ENCODE data around the gene GSAP. TPM values are rescaled to one million over a fixed set of nuclear protein-coding genes. Genes with fewer than 3 reads are reported as not detected.
A peak's percentile ranks its signal among the peaks of the same experiment; 100 is the strongest.
"Not testable (repeated sequence)": the region's sequence is repeated elsewhere in the genome, so short reads cannot be mapped to it uniquely, and the experiment has no call there.

Gene GSAP, protein sequence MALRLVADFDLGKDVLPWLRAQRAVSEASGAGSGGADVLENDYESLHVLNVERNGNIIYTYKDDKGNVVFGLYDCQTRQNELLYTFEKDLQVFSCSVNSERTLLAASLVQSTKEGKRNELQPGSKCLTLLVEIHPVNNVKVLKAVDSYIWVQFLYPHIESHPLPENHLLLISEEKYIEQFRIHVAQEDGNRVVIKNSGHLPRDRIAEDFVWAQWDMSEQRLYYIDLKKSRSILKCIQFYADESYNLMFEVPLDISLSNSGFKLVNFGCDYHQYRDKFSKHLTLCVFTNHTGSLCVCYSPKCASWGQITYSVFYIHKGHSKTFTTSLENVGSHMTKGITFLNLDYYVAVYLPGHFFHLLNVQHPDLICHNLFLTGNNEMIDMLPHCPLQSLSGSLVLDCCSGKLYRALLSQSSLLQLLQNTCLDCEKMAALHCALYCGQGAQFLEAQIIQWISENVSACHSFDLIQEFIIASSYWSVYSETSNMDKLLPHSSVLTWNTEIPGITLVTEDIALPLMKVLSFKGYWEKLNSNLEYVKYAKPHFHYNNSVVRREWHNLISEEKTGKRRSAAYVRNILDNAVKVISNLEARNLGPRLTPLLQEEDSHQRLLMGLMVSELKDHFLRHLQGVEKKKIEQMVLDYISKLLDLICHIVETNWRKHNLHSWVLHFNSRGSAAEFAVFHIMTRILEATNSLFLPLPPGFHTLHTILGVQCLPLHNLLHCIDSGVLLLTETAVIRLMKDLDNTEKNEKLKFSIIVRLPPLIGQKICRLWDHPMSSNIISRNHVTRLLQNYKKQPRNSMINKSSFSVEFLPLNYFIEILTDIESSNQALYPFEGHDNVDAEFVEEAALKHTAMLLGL
- total RNA-seq: 10 to 100 TPM; 14.1 to 34.6 (median 26.5) TPM
- long read RNA-seq, partial matches to known transcripts: 1 of 3 reads
- long read RNA-seq, other reads (novel, unspliced or antisense): 0 of 3 reads

DNA sequence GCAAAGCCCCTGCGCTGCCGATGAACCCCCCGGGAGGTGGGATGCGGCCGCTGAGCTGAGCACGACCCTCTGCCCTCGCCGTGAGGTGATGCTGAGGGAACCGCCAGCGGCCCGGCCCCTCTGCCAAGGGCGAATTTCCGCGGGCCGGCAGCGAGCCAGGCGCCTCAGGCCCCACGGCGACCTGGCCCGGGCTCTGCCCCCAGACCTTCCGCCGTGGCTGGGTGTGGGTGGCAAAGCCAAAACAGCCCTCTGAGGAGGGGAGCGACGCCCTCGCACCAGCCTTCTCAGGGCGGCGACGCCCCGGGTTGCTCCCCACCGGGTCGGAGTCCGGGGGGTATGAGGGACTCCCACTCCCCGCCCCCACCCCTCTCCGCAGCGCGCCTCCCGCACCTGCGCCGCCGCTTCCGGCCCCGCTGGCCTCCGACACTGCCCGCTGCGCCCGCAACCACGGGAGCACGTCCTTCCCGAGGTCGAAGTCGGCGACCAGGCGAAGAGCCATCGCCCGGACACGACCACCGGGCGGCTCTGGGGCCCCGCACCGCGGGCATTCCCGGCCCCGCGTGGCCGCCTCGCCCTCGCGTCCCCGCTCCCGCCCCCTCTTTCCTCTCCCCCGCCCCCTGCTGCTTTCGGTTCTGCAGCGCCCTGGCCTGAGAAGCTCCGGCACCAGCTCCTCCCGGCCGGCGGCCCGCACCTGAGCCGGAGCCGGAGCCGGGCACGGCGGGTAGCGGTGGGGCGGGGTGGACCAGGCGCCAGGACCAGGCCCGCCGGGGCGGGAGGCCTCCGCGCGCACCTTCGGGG lies at the start of gene GSAP:
Gene GSAP (minus strand): TSS at position 527 of the 798 bp plus-strand sequence. CDS start 28 bp downstream, at position 499.
- no peaks in the 10 kb centered on the region for H3K36me3 ChIP-seq
- H3K4me1 ChIP-seq: peaks cover 0 to 5% (median 0%) of the 10 kb centered on the region in 4 donors
- H3K27ac ChIP-seq: peak within 1 kb of the TSS; percentile 92 to 94 (median 94)
- DNase-seq: peak; percentile 86 to 89 (median 88)
- H3K4me3 ChIP-seq: peak within 1 kb of the TSS; percentile 79 to 84 (median 81)
- ATAC-seq: peak; percentile 86 to 95 (median 90)
- intact Hi-C loops (cut with DNase I): no loop called here
- no peaks in the 10 kb centered on the region for H3K9me3 ChIP-seq
- WGBS (ENCODE audit: insufficient coverage, low coverage, low lambda C conversion rate, missing lambda C conversion rate): 0% methylated on average over 6 of the region's 93 CpGs
- no peaks in the 10 kb centered on the region for H3K27me3 ChIP-seq
- peak; percentile 57 for TF ChIP-seq POLR2A (IDR thresholded peaks at IDR 0.05)
- TF ChIP-seq, protein P1, sequence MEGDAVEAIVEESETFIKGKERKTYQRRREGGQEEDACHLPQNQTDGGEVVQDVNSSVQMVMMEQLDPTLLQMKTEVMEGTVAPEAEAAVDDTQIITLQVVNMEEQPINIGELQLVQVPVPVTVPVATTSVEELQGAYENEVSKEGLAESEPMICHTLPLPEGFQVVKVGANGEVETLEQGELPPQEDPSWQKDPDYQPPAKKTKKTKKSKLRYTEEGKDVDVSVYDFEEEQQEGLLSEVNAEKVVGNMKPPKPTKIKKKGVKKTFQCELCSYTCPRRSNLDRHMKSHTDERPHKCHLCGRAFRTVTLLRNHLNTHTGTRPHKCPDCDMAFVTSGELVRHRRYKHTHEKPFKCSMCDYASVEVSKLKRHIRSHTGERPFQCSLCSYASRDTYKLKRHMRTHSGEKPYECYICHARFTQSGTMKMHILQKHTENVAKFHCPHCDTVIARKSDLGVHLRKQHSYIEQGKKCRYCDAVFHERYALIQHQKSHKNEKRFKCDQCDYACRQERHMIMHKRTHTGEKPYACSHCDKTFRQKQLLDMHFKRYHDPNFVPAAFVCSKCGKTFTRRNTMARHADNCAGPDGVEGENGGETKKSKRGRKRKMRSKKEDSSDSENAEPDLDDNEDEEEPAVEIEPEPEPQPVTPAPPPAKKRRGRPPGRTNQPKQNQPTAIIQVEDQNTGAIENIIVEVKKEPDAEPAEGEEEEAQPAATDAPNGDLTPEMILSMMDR (IDR thresholded peaks at IDR 0.05): peak in 2 of 4 donors; percentile 9

DNA sequence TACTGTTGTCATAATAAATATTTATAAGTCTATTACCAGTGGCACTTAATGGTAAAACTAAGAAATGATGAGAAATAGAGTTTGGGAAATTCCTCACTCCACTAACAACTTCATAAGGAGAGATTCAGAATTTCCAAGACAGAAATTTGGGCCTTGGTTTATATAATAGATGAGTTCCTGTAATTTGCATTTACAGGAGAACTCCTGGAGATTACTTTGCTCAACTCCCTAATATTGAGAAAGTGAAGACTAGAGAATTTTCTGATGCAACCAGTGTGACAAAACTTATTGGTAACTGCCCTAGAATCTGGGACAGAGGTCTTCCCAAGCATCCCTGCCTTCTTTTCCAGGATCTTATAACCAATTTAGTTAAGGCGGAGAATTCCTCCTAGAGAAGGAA lies 49.1 kb upstream of the GSAP start:
- Histone ChIP-seq H3K4me3 (no peak overlapping the region), H3K9me3 (no peaks in the 10 kb centered on the region), H3K4me1 (no peaks in the 10 kb centered on the region), H3K27ac (no peak overlapping the region), H3K36me3 (no peaks in the 10 kb centered on the region), H3K27me3 (no peaks in the 10 kb centered on the region)
- WGBS (ENCODE audit: insufficient coverage, low coverage, low lambda C conversion rate, missing lambda C conversion rate): 88% methylated on average over 1 of the region's 1 CpG
- ATAC-seq (no peak), DNase-seq (no peak)
- intact Hi-C loops (cut with DNase I): no loop called here
- TF ChIP-seq, protein P1 (IDR thresholded peaks at IDR 0.05): no peak
- no peak for TF ChIP-seq POLR2A (IDR thresholded peaks at IDR 0.05)

DNA sequence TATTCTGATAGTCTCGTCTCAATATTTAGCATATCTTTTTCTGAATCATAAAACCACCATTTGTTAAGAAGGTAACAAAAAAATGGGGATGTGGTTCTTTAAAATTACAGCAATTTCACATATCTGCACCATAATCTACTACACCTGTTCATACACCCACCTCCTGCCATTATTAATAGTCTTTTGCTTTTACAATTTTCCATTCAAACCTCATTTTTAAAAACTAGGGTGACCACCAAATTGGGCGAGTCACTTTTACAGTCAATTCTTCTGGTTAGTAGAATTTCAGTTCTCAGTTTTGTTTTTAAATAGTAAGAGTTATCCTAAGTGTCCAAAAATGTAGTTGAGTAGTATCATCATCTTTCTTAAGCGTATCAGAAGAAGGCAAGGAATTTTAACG lies 48.4 kb upstream of the GSAP start:
- WGBS (ENCODE audit: insufficient coverage, low coverage, low lambda C conversion rate, missing lambda C conversion rate): 84% methylated on average over 4 of the region's 4 CpGs
- ATAC-seq: no peak

DNA sequence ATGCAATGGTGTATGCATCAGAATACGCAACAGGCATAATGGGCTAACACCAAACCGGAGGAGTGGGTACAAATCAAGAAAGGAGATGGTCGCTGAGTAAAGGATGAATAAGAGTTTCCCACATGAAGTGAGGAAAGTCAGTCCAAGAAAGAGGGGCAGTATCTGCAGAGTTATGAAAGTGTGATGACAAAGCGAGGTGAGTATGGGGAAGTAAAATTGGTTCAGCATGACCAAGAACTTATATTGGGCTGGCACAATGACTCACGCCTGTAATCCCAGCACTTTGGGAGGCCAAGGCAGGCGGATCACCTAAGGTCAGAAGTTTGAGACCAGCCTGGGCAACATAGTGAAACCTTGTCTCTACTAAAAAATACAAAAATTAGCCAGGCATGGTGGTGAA lies 47.5 kb upstream of the GSAP start:
- DNase-seq; intact Hi-C loops (cut with DNase I); H3K27me3 ChIP-seq; H3K9me3 ChIP-seq; H3K27ac ChIP-seq; H3K36me3 ChIP-seq; H3K4me3 ChIP-seq; H3K4me1 ChIP-seq: not testable (repeated sequence)
- peak in 2 of 4 donors; percentile 20 to 42 for ATAC-seq
- WGBS (ENCODE audit: insufficient coverage, low coverage, low lambda C conversion rate, missing lambda C conversion rate): 71% methylated on average over 2 of the region's 6 CpGs

More for the DNA sequence above, 48.4 kb upstream of the GSAP start:
- Histone ChIP-seq H3K27ac (no peak overlapping the region), H3K36me3 (no peaks in the 10 kb centered on the region), H3K4me1 (no peaks in the 10 kb centered on the region), H3K27me3 (no peaks in the 10 kb centered on the region), H3K4me3 (no peak overlapping the region), H3K9me3 (no peaks in the 10 kb centered on the region)
- intact Hi-C loops (cut with DNase I): no loop called here
- DNase-seq: no peak
- no peak for TF ChIP-seq POLR2A (IDR thresholded peaks at IDR 0.05)
- TF ChIP-seq, protein P1 (IDR thresholded peaks at IDR 0.05): no peak

Data from right lobe of liver (tissue), 6 donors.